Thyroid gland (tissue), 4 donors: Measurements from ENCODE around the gene ASIC2. TPM values are rescaled to one million over a fixed set of nuclear protein-coding genes. Genes with fewer than 3 reads are reported as not detected.

ENCODE experiments used
- DNase-seq, 2 donors: peaks; one replicate each; pipeline ENCODE4 v3.0.0-alpha.2; 2019
- H3K27ac ChIP-seq, 3 donors: fragments of 200-600 bp; sonication (generic); 1 replicate in 2 of 3; 2 replicates in 1 of 3; pipeline ENCODE4 v1.5.1; 2016 to 2019; ENCODE audit warnings: mild to moderate bottlenecking in 1 of 3, moderate library complexity in 1 of 3
- H3K27me3 ChIP-seq: fragments of 200-600 bp; sonication (generic); one replicate; pipeline ENCODE4 v1.5.1; 2019
- H3K36me3 ChIP-seq, 2 donors: fragments of 200-600 bp; sonication (generic); one replicate each; pipeline ENCODE4 v1.5.1; 2016 to 2019
- H3K4me1 ChIP-seq, 2 donors: fragments of 200-600 bp; sonication (generic); one replicate each; pipeline ENCODE4 v1.5.1; 2017 to 2019
- H3K4me3 ChIP-seq, 3 donors: fragments of 200-600 bp; sonication (generic); replicated peaks in 1 of 3; 1 replicate in 2 of 3; 2 replicates in 1 of 3; pipeline ENCODE4 v1.5.1; 2016; ENCODE audit warnings: mild to moderate bottlenecking in 1 of 3
- H3K9me3 ChIP-seq: fragments of 200-600 bp; sonication (generic); one replicate; pipeline ENCODE4 v1.5.1; 2017
- POLR2A ChIP-seq, 2 donors: fragments of 450-650 bp; IDR thresholded peaks; one replicate each; pipeline ENCODE4 v1.6.1; 2017; ENCODE audit warnings: antibody characterized with exemption in 2 of 2, mild to moderate bottlenecking in 2 of 2, moderate library complexity in 1 of 2
- WGBS, 2 donors: methylation state at CpG; one replicate each; pipeline ENCODE4 v1.1.5; 2017; 5-methylcytosine and 5-hydroxymethylcytosine counted together
- intact Hi-C: fragments of 100-400 bp; cut with DNase I; formaldehyde crosslinking; loops from one replicate; pipeline ENCODE4 v1.15.1; 2023
- total RNA-seq, 4 donors: library from RNA; depleted of rRNA; stranded (reverse); fragments of >200 nt; gene quantifications; one replicate each; pipeline ENCODE4 v1.2.3, GENCODE V29; 2016
- TF ChIP-seq, protein P1 (sequence below), 6 experiments: fragments of 200-600 bp in 3 of 6; fragments of 450-650 bp in 3 of 6; sonication (generic) in 3 of 6; IDR thresholded peaks; one replicate each; pipeline ENCODE4 v1.5.1; 2016 to 2019; ENCODE audit warnings: antibody characterized with exemption in 6 of 6, mild to moderate bottlenecking in 2 of 6, inconsistent platforms in 1 of 6, moderate library complexity in 1 of 6

Gene ASIC2
- total RNA-seq, 4 donors from 2014 or later = not detected

DNA sequence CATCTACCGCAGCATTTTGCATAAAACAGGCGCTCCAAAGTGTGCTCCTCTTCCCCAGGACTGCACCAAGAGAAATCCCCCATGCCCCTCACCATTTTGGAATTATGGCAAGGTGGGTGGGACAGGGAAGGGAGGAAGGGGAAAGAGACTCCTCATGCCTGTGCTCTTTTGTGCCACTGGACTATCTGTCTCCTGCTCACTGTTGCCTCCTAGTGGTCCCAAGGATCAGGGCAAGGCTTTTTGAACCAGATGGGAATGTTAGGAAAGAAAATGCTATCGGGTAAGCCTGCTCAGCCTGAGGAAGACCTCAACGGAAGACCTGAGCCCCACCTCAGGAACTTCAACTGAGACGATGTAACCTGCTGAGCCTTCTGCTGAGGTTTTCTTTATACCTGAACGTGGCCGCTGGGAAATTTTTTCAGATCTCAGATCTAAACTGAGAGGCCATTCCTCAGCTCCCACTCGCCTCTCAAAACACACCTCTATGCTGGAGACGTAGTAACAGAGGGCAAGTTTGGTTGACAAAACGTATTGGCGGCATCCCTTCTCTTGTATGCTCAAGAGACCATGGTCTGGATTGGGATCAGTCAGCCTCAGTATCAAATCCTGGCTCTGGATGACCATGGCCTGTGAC is 243.2 kb downstream of the ASIC2 start:
- no peaks in the 10 kb centered on the region for H3K36me3 ChIP-seq
- H3K27ac ChIP-seq = no peak overlapping the region
- H3K4me1 ChIP-seq = no peaks in the 10 kb centered on the region
- no peak overlapping the region for H3K4me3 ChIP-seq
- no peaks in the 10 kb centered on the region for H3K9me3 ChIP-seq
- no peaks in the 10 kb centered on the region for H3K27me3 ChIP-seq
- intact Hi-C loops = no loop called here
- peak; percentile 38 to 49 for DNase-seq
- TF ChIP-seq, protein P1, sequence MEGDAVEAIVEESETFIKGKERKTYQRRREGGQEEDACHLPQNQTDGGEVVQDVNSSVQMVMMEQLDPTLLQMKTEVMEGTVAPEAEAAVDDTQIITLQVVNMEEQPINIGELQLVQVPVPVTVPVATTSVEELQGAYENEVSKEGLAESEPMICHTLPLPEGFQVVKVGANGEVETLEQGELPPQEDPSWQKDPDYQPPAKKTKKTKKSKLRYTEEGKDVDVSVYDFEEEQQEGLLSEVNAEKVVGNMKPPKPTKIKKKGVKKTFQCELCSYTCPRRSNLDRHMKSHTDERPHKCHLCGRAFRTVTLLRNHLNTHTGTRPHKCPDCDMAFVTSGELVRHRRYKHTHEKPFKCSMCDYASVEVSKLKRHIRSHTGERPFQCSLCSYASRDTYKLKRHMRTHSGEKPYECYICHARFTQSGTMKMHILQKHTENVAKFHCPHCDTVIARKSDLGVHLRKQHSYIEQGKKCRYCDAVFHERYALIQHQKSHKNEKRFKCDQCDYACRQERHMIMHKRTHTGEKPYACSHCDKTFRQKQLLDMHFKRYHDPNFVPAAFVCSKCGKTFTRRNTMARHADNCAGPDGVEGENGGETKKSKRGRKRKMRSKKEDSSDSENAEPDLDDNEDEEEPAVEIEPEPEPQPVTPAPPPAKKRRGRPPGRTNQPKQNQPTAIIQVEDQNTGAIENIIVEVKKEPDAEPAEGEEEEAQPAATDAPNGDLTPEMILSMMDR (IDR thresholded peaks at IDR 0.05) = peak; percentile 39 to 80 (median 56)
- TF ChIP-seq POLR2A (IDR thresholded peaks at IDR 0.05) = no peak
- WGBS, 2 donors = 39 to 43% methylated on average over 11 of the region's 11 CpGs

DNA sequence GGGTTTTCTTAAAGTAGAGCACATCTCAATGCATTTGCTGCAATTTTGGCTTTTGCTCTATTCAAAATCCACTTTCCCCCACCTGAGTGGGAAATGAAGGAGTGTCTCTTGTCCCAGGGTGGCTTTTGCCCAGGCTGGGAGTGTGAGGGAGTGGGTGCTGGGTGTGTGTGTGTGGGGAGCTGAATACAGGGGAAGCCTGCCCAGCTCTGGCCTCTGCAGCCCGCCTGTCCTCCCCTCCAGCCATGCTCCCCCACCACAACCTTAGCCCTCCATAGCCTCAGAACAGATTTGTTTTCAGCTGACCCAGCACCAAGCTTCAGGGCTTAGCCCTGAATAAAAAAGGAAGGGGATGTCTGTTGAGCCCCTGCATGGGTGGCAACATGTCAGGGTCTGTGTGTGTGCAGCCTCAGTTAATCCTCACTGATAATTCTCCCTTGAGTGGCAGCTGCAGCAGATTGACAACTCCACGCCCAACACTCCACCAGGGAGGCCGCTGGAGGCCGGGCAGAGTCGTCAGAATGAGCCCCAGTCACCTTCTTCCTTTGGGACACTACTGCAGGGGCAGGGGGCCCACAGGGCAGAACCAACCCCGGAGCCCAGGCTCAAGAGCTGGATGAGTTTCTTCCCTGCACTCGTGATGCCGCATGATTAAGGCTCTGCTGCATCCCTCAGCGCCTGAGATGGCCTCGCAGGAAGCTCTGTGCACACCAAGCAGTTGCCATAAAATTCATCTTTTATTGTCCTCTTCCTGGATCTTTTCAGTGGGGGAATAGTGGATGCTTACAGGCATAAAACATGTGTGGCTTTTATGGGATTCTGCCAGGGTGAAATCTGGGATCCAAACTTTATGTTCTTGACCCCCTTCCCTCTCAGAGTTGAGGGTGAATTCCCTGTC is 246.5 kb downstream of the ASIC2 start:
- no peaks in the 10 kb centered on the region for H3K4me1 ChIP-seq
- H3K9me3 ChIP-seq = no peaks in the 10 kb centered on the region
- no peak overlapping the region for H3K4me3 ChIP-seq
- TF ChIP-seq POLR2A (IDR thresholded peaks at IDR 0.05) = no peak
- TF ChIP-seq, protein P1 (IDR thresholded peaks at IDR 0.05) = no peak
- no peaks in the 10 kb centered on the region for H3K36me3 ChIP-seq
- WGBS, 2 donors = 70 to 71% methylated on average over 10 of the region's 10 CpGs
- intact Hi-C loops = no loop called here
- DNase-seq = no peak
- H3K27me3 ChIP-seq = no peaks in the 10 kb centered on the region
- H3K27ac ChIP-seq = no peak overlapping the region

DNA sequence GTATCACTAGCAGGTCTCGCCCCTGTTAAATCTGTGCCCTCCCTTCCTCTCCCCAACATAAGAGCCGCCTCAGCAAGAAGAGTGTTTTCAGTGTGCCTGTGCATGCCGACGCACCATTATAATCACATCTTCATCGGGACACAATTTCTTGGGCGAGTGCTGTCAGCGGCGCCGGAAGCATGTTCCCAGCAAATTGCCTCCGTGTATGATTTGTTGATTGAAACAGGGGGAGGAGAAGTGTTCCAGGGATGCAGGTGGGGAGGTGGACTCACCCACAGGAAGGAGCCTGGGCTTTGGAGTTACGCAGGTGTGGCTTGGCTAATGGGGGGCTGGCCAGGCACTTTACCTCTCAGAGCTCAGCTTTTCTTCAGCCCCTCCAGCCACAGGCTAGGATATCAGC is 247.9 kb downstream of the ASIC2 start:
- Histone ChIP-seq H3K27ac (no peak overlapping the region), H3K36me3 (no peaks in the 10 kb centered on the region), H3K4me1 (no peaks in the 10 kb centered on the region), H3K27me3 (no peaks in the 10 kb centered on the region), H3K9me3 (no peaks in the 10 kb centered on the region), H3K4me3 (no peak overlapping the region)
- WGBS, 2 donors = 86 to 90% methylated on average over 11 of the region's 11 CpGs
- no peak for TF ChIP-seq POLR2A (IDR thresholded peaks at IDR 0.05)
- TF ChIP-seq, protein P1 (IDR thresholded peaks at IDR 0.05) = no peak
- intact Hi-C loops = no loop called here
- no peak for DNase-seq

DNA sequence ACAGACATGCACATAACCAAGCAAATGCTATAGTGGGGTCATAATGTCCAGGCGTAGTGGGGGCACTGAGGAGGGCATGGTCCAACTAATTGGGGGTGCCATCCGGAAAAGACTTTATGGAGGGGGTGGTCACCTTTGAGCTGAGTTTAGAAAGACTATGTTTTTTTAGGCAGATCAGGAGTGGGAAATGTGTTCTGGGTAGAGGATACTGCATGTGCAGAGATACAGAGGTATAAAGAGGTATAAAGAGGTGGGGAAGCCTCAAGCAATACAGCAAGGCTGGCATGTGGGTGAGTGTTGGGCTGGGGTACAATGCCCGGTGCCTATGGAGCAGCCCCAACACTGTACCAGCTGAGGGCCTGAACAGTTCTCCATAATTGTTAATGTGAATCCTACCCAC is 248.3 kb downstream of the ASIC2 start:
- no peaks in the 10 kb centered on the region for H3K27me3 ChIP-seq
- no peak overlapping the region for H3K4me3 ChIP-seq
- H3K4me1 ChIP-seq = no peaks in the 10 kb centered on the region
- WGBS, 2 donors = 85 to 89% methylated on average over 3 of the region's 3 CpGs
- H3K27ac ChIP-seq = no peak overlapping the region
- DNase-seq = no peak
- TF ChIP-seq, protein P1 (IDR thresholded peaks at IDR 0.05) = no peak
- TF ChIP-seq POLR2A (IDR thresholded peaks at IDR 0.05) = no peak
- no peaks in the 10 kb centered on the region for H3K9me3 ChIP-seq
- H3K36me3 ChIP-seq = no peaks in the 10 kb centered on the region
- intact Hi-C loops = no loop called here

DNA sequence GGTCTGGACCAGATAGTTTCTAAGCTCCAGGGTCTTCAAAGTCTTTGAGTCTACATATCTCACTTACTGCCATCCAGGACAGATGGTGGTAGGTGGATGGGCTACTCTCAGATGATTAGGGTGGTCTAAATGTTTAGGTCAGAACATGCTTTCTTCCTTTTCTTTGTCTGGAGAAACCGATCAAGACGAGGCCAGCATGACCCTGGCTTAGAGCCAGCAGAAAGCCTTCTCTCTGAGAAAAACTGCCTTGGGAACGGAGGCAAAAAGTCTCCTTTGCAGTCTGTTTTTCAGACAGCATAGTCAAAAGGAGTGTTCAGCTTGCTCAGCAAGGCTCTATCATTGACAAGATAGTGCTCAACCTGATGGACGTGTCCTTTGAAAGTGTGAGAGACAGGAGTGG is 252.6 kb downstream of the ASIC2 start:
- no peak overlapping the region for H3K27ac ChIP-seq
- no peak for TF ChIP-seq POLR2A (IDR thresholded peaks at IDR 0.05)
- TF ChIP-seq, protein P1 (IDR thresholded peaks at IDR 0.05) = no peak
- no peaks in the 10 kb centered on the region for H3K4me1 ChIP-seq
- DNase-seq = no peak
- no peaks in the 10 kb centered on the region for H3K27me3 ChIP-seq
- no peak overlapping the region for H3K4me3 ChIP-seq
- no peaks in the 10 kb centered on the region for H3K9me3 ChIP-seq
- 60 to 68% methylated on average over 4 of the region's 4 CpGs for WGBS, 2 donors
- intact Hi-C loops = no loop called here
- no peaks in the 10 kb centered on the region for H3K36me3 ChIP-seq
